ENCODE measurements around the gene ZNF462.
"Not testable (repeated sequence)": the region's sequence is repeated elsewhere in the genome, so short reads cannot be mapped to it uniquely, and the experiment has no call there.

Gene ZNF462

DNA sequence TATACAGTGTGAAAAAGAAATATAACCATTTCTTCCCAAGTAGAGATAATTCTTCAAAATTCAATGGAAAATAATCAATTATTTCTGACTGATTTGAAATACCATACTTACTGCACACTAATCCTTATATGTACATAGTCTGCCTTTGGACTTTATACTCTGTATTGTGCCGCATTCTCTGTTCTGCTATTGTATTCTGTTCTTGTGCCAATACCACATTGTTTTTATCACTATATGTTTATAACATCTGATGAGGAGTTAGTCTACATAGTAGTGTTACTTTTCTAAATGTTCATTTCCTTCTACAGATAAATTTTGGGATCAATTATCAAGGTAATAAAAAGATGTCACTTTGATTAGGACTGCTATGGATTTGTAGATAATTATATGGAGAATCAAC lies 16.7 kb upstream of the ZNF462 start:
- no peak for DNase-seq (ENCODE audit: low read depth)
- TF ChIP-seq, protein P1, sequence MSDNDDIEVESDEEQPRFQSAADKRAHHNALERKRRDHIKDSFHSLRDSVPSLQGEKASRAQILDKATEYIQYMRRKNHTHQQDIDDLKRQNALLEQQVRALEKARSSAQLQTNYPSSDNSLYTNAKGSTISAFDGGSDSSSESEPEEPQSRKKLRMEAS (IDR thresholded peaks at IDR 0.05; ENCODE audit: low read depth, low read length): no peak
- TF ChIP-seq POLR2A (IDR thresholded peaks at IDR 0.05; ENCODE audit: extremely low read depth, insufficient read length) (no peak), CTCF (IDR thresholded peaks at IDR 0.05; ENCODE audit: low read depth, low read length) (no peak), MYC (IDR thresholded peaks at IDR 0.05; ENCODE audit: low read depth, low read length) (no peak)
- no peak overlapping the region for H3K4me3 ChIP-seq (ENCODE audit: low read depth, low read length)

DNA sequence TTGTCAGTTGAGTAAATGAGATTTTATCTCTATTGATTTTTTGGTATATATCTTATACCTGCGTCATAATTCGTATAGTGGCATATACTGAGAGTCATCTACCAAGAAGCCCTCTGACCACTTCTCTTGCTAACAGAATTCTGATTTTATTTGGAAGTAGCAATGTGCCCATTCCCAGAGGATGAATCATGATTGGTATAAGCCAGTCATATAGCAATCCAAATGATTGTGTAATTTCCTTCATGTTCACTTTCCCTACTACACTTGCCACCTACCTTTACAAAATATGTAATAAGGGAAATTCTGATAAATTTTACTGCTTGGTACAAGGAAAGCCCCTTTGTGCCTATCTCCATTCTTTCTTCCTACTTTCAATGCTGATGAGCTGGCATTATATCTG lies 16.1 kb upstream of the ZNF462 start:
- TF ChIP-seq POLR2A (IDR thresholded peaks at IDR 0.05; ENCODE audit: extremely low read depth, insufficient read length) (no peak), MYC (IDR thresholded peaks at IDR 0.05; ENCODE audit: low read depth, low read length) (no peak), CTCF (IDR thresholded peaks at IDR 0.05; ENCODE audit: low read depth, low read length) (no peak)
- TF ChIP-seq, protein P1 (IDR thresholded peaks at IDR 0.05; ENCODE audit: low read depth, low read length): no peak
- no peak overlapping the region for H3K4me3 ChIP-seq (ENCODE audit: low read depth, low read length)
- DNase-seq (ENCODE audit: low read depth): no peak

DNA sequence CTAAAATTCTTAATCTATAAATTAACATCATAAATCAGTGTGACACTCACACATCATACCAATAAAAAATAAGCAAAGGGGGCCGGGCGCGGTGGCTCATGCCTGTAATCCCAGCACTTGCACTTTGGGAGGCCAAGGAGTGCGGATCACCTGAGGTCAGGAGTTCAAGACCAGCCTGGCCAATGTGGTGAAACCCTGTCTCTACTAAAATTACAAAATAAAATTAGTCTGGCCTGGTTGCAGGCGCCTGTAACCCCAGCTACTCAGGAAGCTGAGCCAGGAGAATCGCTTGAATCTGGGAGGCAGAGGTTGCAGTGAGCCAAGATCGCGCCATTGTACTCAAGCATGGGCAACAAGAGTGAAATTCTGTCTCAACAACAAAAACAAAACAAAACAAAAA lies 11.3 kb upstream of the ZNF462 start:
- not testable (repeated sequence) for DNase-seq (ENCODE audit: low read depth); H3K4me3 ChIP-seq (ENCODE audit: low read depth, low read length)

DNA sequence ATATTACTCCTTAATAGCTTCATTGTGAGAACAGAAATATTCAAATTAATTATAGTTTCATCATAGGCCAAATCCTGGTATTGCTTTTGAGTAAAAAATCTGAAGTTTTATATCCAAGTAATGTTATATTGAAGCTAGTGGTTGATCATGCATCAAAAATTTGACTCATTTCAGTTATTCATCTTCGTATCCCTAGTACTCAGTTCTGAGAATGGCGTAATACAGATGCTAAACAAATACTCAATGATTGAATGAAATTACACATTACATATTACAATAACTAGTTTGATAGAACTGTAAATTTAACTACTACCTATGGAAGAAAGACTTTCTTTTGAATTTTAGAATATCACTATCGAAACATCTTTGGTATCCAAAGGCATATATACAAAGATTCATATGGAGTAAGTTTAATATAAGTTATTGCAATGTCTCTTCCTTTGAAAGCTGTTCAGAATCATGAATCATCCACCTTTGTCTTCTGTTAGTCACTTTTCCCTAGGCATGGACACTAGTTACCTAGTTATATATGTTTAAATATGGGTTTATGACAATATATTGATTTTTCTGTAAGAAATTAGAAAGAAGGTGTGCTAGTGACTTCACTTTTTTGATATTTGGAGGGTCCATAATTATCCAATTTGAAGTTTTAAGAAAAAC lies 5.0 kb upstream of the ZNF462 start:
- H3K4me3 ChIP-seq (ENCODE audit: low read depth, low read length): no peak overlapping the region
- no peak for DNase-seq (ENCODE audit: low read depth)
- no peak for TF ChIP-seq MYC (IDR thresholded peaks at IDR 0.05; ENCODE audit: low read depth, low read length)
- TF ChIP-seq POLR2A (IDR thresholded peaks at IDR 0.05; ENCODE audit: extremely low read depth, insufficient read length): no peak
- TF ChIP-seq, protein P1 (IDR thresholded peaks at IDR 0.05; ENCODE audit: low read depth, low read length): no peak
- TF ChIP-seq CTCF (IDR thresholded peaks at IDR 0.05; ENCODE audit: low read depth, low read length): no peak

- no peak for TF ChIP-seq POLR2A (IDR thresholded peaks at IDR 0.05; ENCODE audit: extremely low read depth, insufficient read length)
- no peak for TF ChIP-seq MYC (IDR thresholded peaks at IDR 0.05; ENCODE audit: low read depth, low read length)
- DNase-seq (ENCODE audit: low read depth): no peak
- no peak overlapping the region for H3K4me3 ChIP-seq (ENCODE audit: low read depth, low read length)
These were observed 2.8 kb upstream of the ZNF462 start for GRCh38 chr9:106859957-106860720.

GRCh38 chr9:106860721-106861639 lies 2.0 kb upstream of the ZNF462 start:
- no peak for DNase-seq (ENCODE audit: low read depth)
- TF ChIP-seq POLR2A (IDR thresholded peaks at IDR 0.05; ENCODE audit: extremely low read depth, insufficient read length) (no peak), CTCF (IDR thresholded peaks at IDR 0.05; ENCODE audit: low read depth, low read length) (no peak), MYC (IDR thresholded peaks at IDR 0.05; ENCODE audit: low read depth, low read length) (no peak)
- TF ChIP-seq, protein P1 (IDR thresholded peaks at IDR 0.05; ENCODE audit: low read depth, low read length): no peak
- H3K4me3 ChIP-seq (ENCODE audit: low read depth, low read length): no peak overlapping the region

Data from NB4 (cell line).